CD14-positive monocyte (primary cell): ENCODE measurements around the gene PAFAH1B1. TPM values are rescaled to one million over a fixed set of nuclear protein-coding genes. Genes with fewer than 3 reads are reported as not detected.

ENCODE experiments used
- DNase-seq, 3 donors: peaks; one replicate each; pipeline ENCODE4 v3.0.0-alpha.2; 2011 to 2022
- H2AFZ ChIP-seq: 2 replicates; pipeline ENCODE4 v1.6.0; 2012; ENCODE audit warnings: mild to moderate bottlenecking, low read depth, low read length, inconsistent platforms; ENCODE audit not compliant: insufficient read depth, poor library complexity, severe bottlenecking
- H3K27ac ChIP-seq, 2 donors: 1 replicate in 1 of 2; 2 replicates in 1 of 2; pipeline ENCODE4 v1.5.1; 2012 to 2013; ENCODE audit warnings: low read length in 2 of 2, control low read depth in 1 of 2, inconsistent platforms in 1 of 2, low read depth in 1 of 2, mild to moderate bottlenecking in 1 of 2
- H3K27me3 ChIP-seq, 2 donors: one replicate each; pipeline versions ENCODE4 v1.6.0 to v1.6.1; 2011 to 2013; ENCODE audit warnings: low read length in 2 of 2; ENCODE audit not compliant: control insufficient read depth in 2 of 2, insufficient read depth in 2 of 2
- H3K36me3 ChIP-seq, 2 donors: replicated peaks in 1 of 2; 1 replicate in 1 of 2; 2 replicates in 1 of 2; pipeline versions ENCODE4 v1.5.1 to v1.6.1; 2012 to 2013; ENCODE audit warnings: low read length in 2 of 2, control low read depth in 1 of 2, inconsistent platforms in 1 of 2, mild to moderate bottlenecking in 1 of 2; ENCODE audit not compliant: insufficient read depth in 2 of 2, control insufficient read depth in 1 of 2
- H3K4me1 ChIP-seq, 2 donors: 1 replicate in 1 of 2; 2 replicates in 1 of 2; pipeline versions ENCODE4 v1.5.1 to v1.6.1; 2012 to 2013; ENCODE audit warnings: low read length in 2 of 2, control low read depth in 1 of 2, inconsistent platforms in 1 of 2, mild to moderate bottlenecking in 1 of 2, moderate library complexity in 1 of 2; ENCODE audit not compliant: insufficient read depth in 2 of 2, control insufficient read depth in 1 of 2
- H3K4me2 ChIP-seq: replicated peaks from 2 replicates; pipeline ENCODE3; 2012; ENCODE audit warnings: low read length, moderate library complexity, mild to moderate bottlenecking; ENCODE audit not compliant: poor library complexity, severe bottlenecking; ENCODE audit errors: extremely low read depth
- H3K4me3 ChIP-seq, 3 experiments: fragments of 200-600 bp in 1 of 3; sonication (generic) in 1 of 3; replicated peaks in 1 of 3; 1 replicate in 2 of 3; 2 replicates in 1 of 3; pipeline ENCODE4 v1.5.1; 2011 to 2013; ENCODE audit warnings: low read length in 3 of 3, mild to moderate bottlenecking in 3 of 3, control low read depth in 2 of 3, low read depth in 2 of 3, inconsistent platforms in 1 of 3, moderate library complexity in 1 of 3
- H3K79me2 ChIP-seq: 2 replicates; pipeline ENCODE4 v1.6.0; 2012; ENCODE audit warnings: mild to moderate bottlenecking, control low read depth, inconsistent platforms, low read length, moderate library complexity; ENCODE audit not compliant: insufficient read depth
- H3K9ac ChIP-seq: 2 replicates; pipeline ENCODE4 v1.6.0; 2017; ENCODE audit warnings: low read length, mild to moderate bottlenecking; ENCODE audit not compliant: insufficient read depth, poor library complexity, severe bottlenecking
- H3K9me3 ChIP-seq, 2 donors: replicated peaks in 1 of 2; 1 replicate in 1 of 2; 2 replicates in 1 of 2; pipeline versions ENCODE4 v1.5.1 to v1.6.1; 2012 to 2013; ENCODE audit warnings: low read length in 2 of 2, control low read depth in 1 of 2; ENCODE audit not compliant: control insufficient read depth in 1 of 2, insufficient read depth in 1 of 2
- H4K20me1 ChIP-seq: 2 replicates; pipeline ENCODE4 v1.6.0; 2012; ENCODE audit warnings: mild to moderate bottlenecking, low read length, control low read depth, moderate library complexity; ENCODE audit not compliant: insufficient read depth
- H3K27ac Mint-ChIP-seq, 7 donors: one replicate each; pipeline ENCODE4 v1.8.0; 2020; ENCODE audit warnings: mild to moderate bottlenecking in 7 of 7, mixed read lengths in 7 of 7, moderate library complexity in 6 of 7, inconsistent platforms in 2 of 7
- H3K27me3 Mint-ChIP-seq, 3 donors: one replicate each; pipeline ENCODE4 v1.8.0; 2021 to 2022; ENCODE audit warnings: low read depth in 3 of 3, mild to moderate bottlenecking in 3 of 3, mixed read lengths in 3 of 3, moderate library complexity in 3 of 3, inconsistent platforms in 1 of 3
- H3K36me3 Mint-ChIP-seq, 2 donors: one replicate each; pipeline ENCODE4 v1.8.0; 2020; ENCODE audit warnings: mixed read lengths in 2 of 2, inconsistent platforms in 1 of 2, mild to moderate bottlenecking in 1 of 2
- H3K4me1 Mint-ChIP-seq: one replicate; pipeline ENCODE4 v1.8.0; 2020; ENCODE audit warnings: mild to moderate bottlenecking, mixed read lengths
- H3K4me3 Mint-ChIP-seq, 2 donors: one replicate each; pipeline ENCODE4 v1.8.0; 2020; ENCODE audit warnings: mild to moderate bottlenecking in 2 of 2, mixed read lengths in 2 of 2, moderate library complexity in 1 of 2
- H3K9me3 Mint-ChIP-seq, 7 donors: one replicate each; pipeline ENCODE4 v1.8.0; 2020 to 2022; ENCODE audit warnings: mixed read lengths in 7 of 7, mild to moderate bottlenecking in 6 of 7, moderate library complexity in 6 of 7, inconsistent platforms in 2 of 7
- WGBS: methylation state at CpG from one replicate; pipeline ENCODE4 v1.1.5; 2013; ENCODE audit warnings: missing lambda C conversion rate; ENCODE audit not compliant: insufficient coverage; 5-methylcytosine and 5-hydroxymethylcytosine counted together
- intact Hi-C, 2 donors: fragments of 100-400 bp; cut with micrococcal nuclease; formaldehyde crosslinking; loops; one replicate each; pipeline versions ENCODE4 v1.15.0 to v1.15.1; 2023
- polyA plus RNA-seq, 3 donors: library from polyadenylated mRNA; depleted of rRNA in 1 of 3; unstranded in 2 of 3; stranded (reverse) in 1 of 3; fragments of 300-500 nt in 2 of 3; fragments of >200 nt in 1 of 3; fragmentation: Illumina TruSeq in 2 of 3; gene quantifications; 1 replicate in 2 of 3; 2 replicates in 1 of 3; pipeline ENCODE4 v1.2.3, GENCODE V29; 2012 to 2021
- TF ChIP-seq, protein P1 (sequence below): fragments of 200-600 bp; IDR thresholded peaks from one replicate; pipeline ENCODE4 v1.8.0; 2022; ENCODE audit warnings: antibody characterized with exemption, mild to moderate bottlenecking

Gene PAFAH1B1
- polyA plus RNA-seq, 3 donors: 9.1 to 51.8 (median 17.1) TPM

DNA sequence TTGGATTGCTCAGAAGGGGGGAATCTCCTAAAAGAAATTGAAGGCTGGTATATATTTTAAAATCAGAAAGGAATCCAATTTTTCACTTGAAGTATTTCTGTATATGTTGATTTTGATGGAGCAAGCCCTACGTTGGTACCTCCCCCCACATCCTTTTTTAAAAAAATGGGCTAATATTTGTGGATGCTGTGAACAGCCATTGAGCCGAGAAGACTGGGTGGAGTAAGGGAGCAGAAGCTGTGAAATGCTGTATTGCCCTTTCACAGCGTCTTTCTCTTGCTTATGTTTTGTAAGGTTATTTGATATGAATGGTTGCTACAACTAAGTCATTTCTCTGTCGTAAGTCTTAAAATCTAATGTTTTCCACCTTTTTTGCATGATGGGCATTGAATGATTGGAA lies 2.3 kb downstream of the PAFAH1B1 start:
- no peak for DNase-seq
- Mint-ChIP-seq H3K36me3 (peaks cover 2 to 3% of the 10 kb centered on the region in 2 donors), H3K9me3 (no peaks in the 10 kb centered on the region), H3K4me3 (peak overlapping the region; percentile 64 to 94), H3K27me3 (peaks cover 0 to 2% (median 2%) of the 10 kb centered on the region in 3 donors), H3K27ac (peak overlapping the region in 4 of 7 donors; percentile 25 to 93 (median 65)), H3K4me1 (peaks cover 48% of the 10 kb centered on the region)
- H3K27ac ChIP-seq: peak overlapping the region in 1 of 2 donors; percentile 97
- H3K36me3 ChIP-seq: no peaks in the 10 kb centered on the region
- H3K9me3 ChIP-seq: no peaks in the 10 kb centered on the region
- H3K4me3 ChIP-seq: peak overlapping the region in 2 of 3 experiments; percentile 20 to 97
- TF ChIP-seq, protein P1, sequence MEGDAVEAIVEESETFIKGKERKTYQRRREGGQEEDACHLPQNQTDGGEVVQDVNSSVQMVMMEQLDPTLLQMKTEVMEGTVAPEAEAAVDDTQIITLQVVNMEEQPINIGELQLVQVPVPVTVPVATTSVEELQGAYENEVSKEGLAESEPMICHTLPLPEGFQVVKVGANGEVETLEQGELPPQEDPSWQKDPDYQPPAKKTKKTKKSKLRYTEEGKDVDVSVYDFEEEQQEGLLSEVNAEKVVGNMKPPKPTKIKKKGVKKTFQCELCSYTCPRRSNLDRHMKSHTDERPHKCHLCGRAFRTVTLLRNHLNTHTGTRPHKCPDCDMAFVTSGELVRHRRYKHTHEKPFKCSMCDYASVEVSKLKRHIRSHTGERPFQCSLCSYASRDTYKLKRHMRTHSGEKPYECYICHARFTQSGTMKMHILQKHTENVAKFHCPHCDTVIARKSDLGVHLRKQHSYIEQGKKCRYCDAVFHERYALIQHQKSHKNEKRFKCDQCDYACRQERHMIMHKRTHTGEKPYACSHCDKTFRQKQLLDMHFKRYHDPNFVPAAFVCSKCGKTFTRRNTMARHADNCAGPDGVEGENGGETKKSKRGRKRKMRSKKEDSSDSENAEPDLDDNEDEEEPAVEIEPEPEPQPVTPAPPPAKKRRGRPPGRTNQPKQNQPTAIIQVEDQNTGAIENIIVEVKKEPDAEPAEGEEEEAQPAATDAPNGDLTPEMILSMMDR: no peak
- no peak overlapping the region for H2AFZ ChIP-seq
- H3K79me2 ChIP-seq: peaks cover 69% of the 10 kb centered on the region
- intact Hi-C loops: no loop called here
- peaks cover 25 to 40% of the 10 kb centered on the region in 2 donors for H3K4me1 ChIP-seq
- H3K27me3 ChIP-seq: no peaks in the 10 kb centered on the region
- peaks cover 66% of the 10 kb centered on the region for H4K20me1 ChIP-seq
- no CpG with 5 or more reads among the region's 4 CpGs for WGBS
- peak overlapping the region; percentile 17 for H3K9ac ChIP-seq
- H3K4me2 ChIP-seq: peak overlapping the region; percentile 97

DNA sequence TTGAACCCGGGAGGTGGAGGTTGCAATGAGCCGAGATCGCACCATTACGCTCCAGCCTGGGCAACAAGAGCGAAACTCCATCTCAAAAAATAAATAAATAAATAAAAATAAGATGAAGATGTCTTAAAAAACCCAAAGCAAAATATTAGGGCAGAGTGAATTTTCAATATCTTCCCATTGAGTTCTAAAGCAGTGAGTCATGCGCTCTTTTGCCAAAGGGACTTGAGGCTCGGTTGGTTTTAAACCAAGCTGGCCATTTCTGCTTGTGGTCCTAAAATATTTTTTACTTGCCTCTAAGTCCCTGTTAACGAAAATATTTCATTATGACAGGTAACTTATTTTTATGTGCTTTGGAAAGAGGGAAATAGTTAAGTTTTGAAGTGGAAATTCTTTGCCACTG lies 4.7 kb downstream of the PAFAH1B1 start:
- Mint-ChIP-seq H3K27ac (peak overlapping the region in 2 of 7 donors; percentile 43 to 54), H3K27me3 (no peaks in the 10 kb centered on the region), H3K4me1 (peaks cover 45% of the 10 kb centered on the region), H3K4me3 (no peak overlapping the region), H3K9me3 (no peaks in the 10 kb centered on the region), H3K36me3 (peaks cover 2 to 8% of the 10 kb centered on the region in 2 donors)
- no peak overlapping the region for H3K4me2 ChIP-seq
- no peak overlapping the region for H2AFZ ChIP-seq
- H3K79me2 ChIP-seq: peaks cover 94% of the 10 kb centered on the region
- no peaks in the 10 kb centered on the region for H3K9me3 ChIP-seq
- intact Hi-C loops: no loop called here
- H3K27me3 ChIP-seq: no peaks in the 10 kb centered on the region
- H3K9ac ChIP-seq: no peak overlapping the region
- H4K20me1 ChIP-seq: peaks cover 90% of the 10 kb centered on the region
- 92% methylated on average over 2 of the region's 8 CpGs for WGBS
- H3K36me3 ChIP-seq: peaks cover 0 to 7% of the 10 kb centered on the region in 2 donors
- no peak for DNase-seq
- no peak overlapping the region for H3K4me3 ChIP-seq
- peaks cover 17 to 30% of the 10 kb centered on the region in 2 donors for H3K4me1 ChIP-seq
- no peak overlapping the region for H3K27ac ChIP-seq
- TF ChIP-seq, protein P1: no peak
